ENCODE measurements around the gene STAB2.

GRCh38 chr12:103755425-103755824, 168.4 kb downstream of the STAB2 start:
- TF ChIP-seq CTCF (IDR thresholded peaks at IDR 0.05): no peak
- no peak for TF ChIP-seq POLR2A (IDR thresholded peaks at IDR 0.05)
